ENCODE measurements around the gene VPS26A.

VPS26A gene

GRCh38 chr10:69123747-69124562, at the start of gene VPS26A:
Gene VPS26A, plus strand, starts transcription at chr10:69124178. Its CDS starts 100 bp downstream, at chr10:69124278.
- H3K4me3 ChIP-seq (ENCODE audit: low read length) = peak within 1 kb of the TSS; percentile 99
- no peaks in the 10 kb centered on the region; the same call in 1 of the 2 replicates for H3K4me1 ChIP-seq (ENCODE audit: insufficient read depth, low read length)
- peak within 1 kb of the TSS; percentile 53 for H3K27ac ChIP-seq (ENCODE audit: low read length)
- H3K36me3 ChIP-seq (ENCODE audit: insufficient read depth, low read depth, low read length) = no peaks in the 10 kb centered on the region
- no peaks in the 10 kb centered on the region for H3K9me3 ChIP-seq (ENCODE audit: insufficient read depth, low read depth, low read length)
- peak within 1 kb of the TSS; percentile 94 for H3K9ac ChIP-seq (ENCODE audit: low read depth, low read length)
- H3K27me3 ChIP-seq (ENCODE audit: insufficient read depth, low read length) = no peaks in the 10 kb centered on the region

GRCh38 chr10:69074532-69074931, 49.4 kb upstream of the VPS26A start:
- H3K4me3 ChIP-seq (ENCODE audit: low read length) = no peak overlapping the region
- H3K27me3 ChIP-seq (ENCODE audit: insufficient read depth, low read length) = no peaks in the 10 kb centered on the region
- no peaks in the 10 kb centered on the region for H3K36me3 ChIP-seq (ENCODE audit: insufficient read depth, low read depth, low read length)
- H3K9me3 ChIP-seq (ENCODE audit: insufficient read depth, low read depth, low read length) = no peaks in the 10 kb centered on the region
- H3K27ac ChIP-seq (ENCODE audit: low read length) = no peak overlapping the region
- 0 out of 2 replicates have a peak, but pooled peaks cover under 1% of the 10 kb centered on the region for H3K4me1 ChIP-seq (ENCODE audit: insufficient read depth, low read length)
- no peak overlapping the region for H3K9ac ChIP-seq (ENCODE audit: low read depth, low read length)

- Histone ChIP-seq H3K9ac (ENCODE audit: low read depth, low read length) (no peak overlapping the region), H3K9me3 (ENCODE audit: insufficient read depth, low read depth, low read length) (no peaks in the 10 kb centered on the region), H3K27ac (ENCODE audit: low read length) (no peak overlapping the region), H3K4me1 (ENCODE audit: insufficient read depth, low read length) (no peaks in the 10 kb centered on the region), H3K36me3 (ENCODE audit: insufficient read depth, low read depth, low read length) (no peaks in the 10 kb centered on the region), H3K27me3 (ENCODE audit: insufficient read depth, low read length) (no peaks in the 10 kb centered on the region), H3K4me3 (ENCODE audit: low read length) (no peak overlapping the region)
Measured at GRCh38 chr10:69075431-69075830, 48.5 kb upstream of the VPS26A start.

GRCh38 chr10:69078311-69078710, 45.7 kb upstream of the VPS26A start:
- Histone ChIP-seq H3K4me1 (ENCODE audit: insufficient read depth, low read length) (no peaks in the 10 kb centered on the region), H3K27ac (ENCODE audit: low read length) (no peak overlapping the region), H3K4me3 (ENCODE audit: low read length) (no peak overlapping the region), H3K27me3 (ENCODE audit: insufficient read depth, low read length) (no peaks in the 10 kb centered on the region), H3K9me3 (ENCODE audit: insufficient read depth, low read depth, low read length) (no peaks in the 10 kb centered on the region), H3K9ac (ENCODE audit: low read depth, low read length) (no peak overlapping the region), H3K36me3 (ENCODE audit: insufficient read depth, low read depth, low read length) (no peaks in the 10 kb centered on the region)

- H3K27me3 ChIP-seq (ENCODE audit: insufficient read depth, low read length) = no peaks in the 10 kb centered on the region
- H3K4me1 ChIP-seq (ENCODE audit: insufficient read depth, low read length) = no peaks in the 10 kb centered on the region
- no peaks in the 10 kb centered on the region for H3K9me3 ChIP-seq (ENCODE audit: insufficient read depth, low read depth, low read length)
- no peak overlapping the region for H3K9ac ChIP-seq (ENCODE audit: low read depth, low read length)
- no peak overlapping the region for H3K27ac ChIP-seq (ENCODE audit: low read length)
- no peaks in the 10 kb centered on the region for H3K36me3 ChIP-seq (ENCODE audit: insufficient read depth, low read depth, low read length)
- H3K4me3 ChIP-seq (ENCODE audit: low read length) = no peak overlapping the region
Measured at GRCh38 chr10:69080226-69080625, 43.8 kb upstream of the VPS26A start.

GRCh38 chr10:69086001-69086509, 37.9 kb upstream of the VPS26A start:
- Histone ChIP-seq H3K36me3 (ENCODE audit: insufficient read depth, low read depth, low read length) (no peaks in the 10 kb centered on the region), H3K27ac (ENCODE audit: low read length) (no peak overlapping the region), H3K9ac (ENCODE audit: low read depth, low read length) (0 out of 2 replicates have a peak overlapping the region, but pooled peaks have one; percentile 24), H3K4me1 (ENCODE audit: insufficient read depth, low read length) (peaks cover 7% of the 10 kb centered on the region; the same call in 1 of the 2 replicates), H3K27me3 (ENCODE audit: insufficient read depth, low read length) (no peaks in the 10 kb centered on the region), H3K4me3 (ENCODE audit: low read length) (no peak overlapping the region), H3K9me3 (ENCODE audit: insufficient read depth, low read depth, low read length) (no peaks in the 10 kb centered on the region)

GRCh38 chr10:69087590-69088470, 36.1 kb upstream of the VPS26A start, which contains the start of gene SRGN:
Gene SRGN, plus strand, starts transcription at chr10:69088103. Its CDS starts 55 bp downstream, at chr10:69088158.
- peaks cover 7% of the 10 kb centered on the region; the same call in 1 of the 2 replicates for H3K4me1 ChIP-seq (ENCODE audit: insufficient read depth, low read length)
- no peaks in the 10 kb centered on the region for H3K27me3 ChIP-seq (ENCODE audit: insufficient read depth, low read length)
- H3K9ac ChIP-seq (ENCODE audit: low read depth, low read length) = no peak within 1 kb of the TSS
- H3K4me3 ChIP-seq (ENCODE audit: low read length) = no peak within 1 kb of the TSS
- no peak within 1 kb of the TSS for H3K27ac ChIP-seq (ENCODE audit: low read length)
- H3K9me3 ChIP-seq (ENCODE audit: insufficient read depth, low read depth, low read length) = no peaks in the 10 kb centered on the region
- H3K36me3 ChIP-seq (ENCODE audit: insufficient read depth, low read depth, low read length) = no peaks in the 10 kb centered on the region

- no peak overlapping the region for H3K9ac ChIP-seq (ENCODE audit: low read depth, low read length)
- no peak overlapping the region for H3K4me3 ChIP-seq (ENCODE audit: low read length)
- no peak overlapping the region for H3K27ac ChIP-seq (ENCODE audit: low read length)
- no peaks in the 10 kb centered on the region for H3K27me3 ChIP-seq (ENCODE audit: insufficient read depth, low read length)
- H3K36me3 ChIP-seq (ENCODE audit: insufficient read depth, low read depth, low read length) = no peaks in the 10 kb centered on the region
- no peaks in the 10 kb centered on the region for H3K9me3 ChIP-seq (ENCODE audit: insufficient read depth, low read depth, low read length)
- H3K4me1 ChIP-seq (ENCODE audit: insufficient read depth, low read length) = peaks cover 7% of the 10 kb centered on the region; the same call in 1 of the 2 replicates
Measured at GRCh38 chr10:69088471-69088769, 35.6 kb upstream of the VPS26A start.

- no peaks in the 10 kb centered on the region for H3K27me3 ChIP-seq (ENCODE audit: insufficient read depth, low read length)
- H3K27ac ChIP-seq (ENCODE audit: low read length) = no peak overlapping the region
- no peak overlapping the region for H3K4me3 ChIP-seq (ENCODE audit: low read length)
- H3K9ac ChIP-seq (ENCODE audit: low read depth, low read length) = no peak overlapping the region
- H3K9me3 ChIP-seq (ENCODE audit: insufficient read depth, low read depth, low read length) = no peaks in the 10 kb centered on the region
- H3K36me3 ChIP-seq (ENCODE audit: insufficient read depth, low read depth, low read length) = no peaks in the 10 kb centered on the region
- H3K4me1 ChIP-seq (ENCODE audit: insufficient read depth, low read length) = peaks cover 7% of the 10 kb centered on the region; the same call in 1 of the 2 replicates
Measured at GRCh38 chr10:69088801-69089501, 35.0 kb upstream of the VPS26A start.

- H3K4me3 ChIP-seq (ENCODE audit: low read length) = no peak overlapping the region
- H3K27me3 ChIP-seq (ENCODE audit: insufficient read depth, low read length) = no peaks in the 10 kb centered on the region
- no peak overlapping the region for H3K27ac ChIP-seq (ENCODE audit: low read length)
- H3K9me3 ChIP-seq (ENCODE audit: insufficient read depth, low read depth, low read length) = no peaks in the 10 kb centered on the region
- H3K9ac ChIP-seq (ENCODE audit: low read depth, low read length) = no peak overlapping the region
- H3K4me1 ChIP-seq (ENCODE audit: insufficient read depth, low read length) = peaks cover 7% of the 10 kb centered on the region; the same call in 1 of the 2 replicates
- H3K36me3 ChIP-seq (ENCODE audit: insufficient read depth, low read depth, low read length) = no peaks in the 10 kb centered on the region
Measured at GRCh38 chr10:69089638-69090599, 34.1 kb upstream of the VPS26A start.

Measured in iPS-20b (cell line).